ENCODE measurements around the gene SERGEF.

Gene SERGEF

DNA sequence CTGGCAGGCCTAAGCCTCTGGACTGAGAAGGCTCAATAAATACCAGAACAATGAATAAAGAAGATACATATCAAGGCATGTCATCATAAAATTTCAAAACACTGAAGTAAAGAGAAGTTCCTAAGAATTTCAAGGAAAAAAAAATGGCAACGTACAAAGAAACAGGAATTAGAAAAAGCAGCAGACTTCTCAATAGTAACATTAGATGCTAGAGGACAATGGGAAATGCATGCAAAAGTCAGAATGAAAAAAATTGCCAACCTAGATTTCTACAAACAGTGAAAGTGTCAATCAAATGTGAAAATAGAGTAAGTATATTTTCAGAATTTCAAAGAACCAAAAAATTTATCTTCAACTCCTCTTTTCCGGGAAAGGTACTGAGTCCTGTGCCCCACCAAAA lies 153.3 kb downstream of the SERGEF start:
- DNase-seq (ENCODE audit: low read depth): no peak

DNA sequence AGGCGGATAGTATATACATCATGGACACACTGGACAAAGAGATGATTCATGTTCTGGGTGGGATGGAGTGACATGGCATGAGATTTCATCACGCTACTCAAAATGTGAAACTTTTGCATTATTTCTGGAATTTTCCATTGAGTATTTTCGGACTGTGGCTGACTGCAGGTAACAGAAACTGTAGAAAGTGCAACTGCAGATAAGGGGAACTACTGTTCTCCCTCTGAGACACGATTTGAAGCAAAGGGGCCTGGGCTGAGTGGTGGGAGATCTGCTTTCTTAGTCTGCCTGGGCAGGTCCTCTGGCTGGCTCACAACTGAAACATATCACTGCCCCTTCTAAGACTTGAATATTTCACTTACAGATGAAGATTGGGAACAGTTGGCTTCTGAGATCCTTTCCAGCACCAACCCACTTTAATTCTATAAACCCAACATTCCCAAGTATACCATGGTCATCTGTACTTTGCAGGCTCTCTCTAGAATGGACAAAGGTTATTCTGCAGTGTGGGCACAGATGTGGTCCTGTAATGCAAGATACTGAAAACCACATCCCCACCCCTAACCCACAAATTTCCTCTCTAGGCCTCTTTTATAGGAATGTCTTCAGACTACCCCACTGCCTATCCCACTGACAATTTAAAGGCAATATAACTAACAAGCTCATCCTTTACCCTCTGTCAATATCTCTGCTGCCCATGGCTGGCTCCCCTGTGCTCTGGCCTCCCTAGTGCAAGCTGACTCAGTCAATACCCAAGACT lies 157.1 kb downstream of the SERGEF start:
- no peak for DNase-seq (ENCODE audit: low read depth)

DNA sequence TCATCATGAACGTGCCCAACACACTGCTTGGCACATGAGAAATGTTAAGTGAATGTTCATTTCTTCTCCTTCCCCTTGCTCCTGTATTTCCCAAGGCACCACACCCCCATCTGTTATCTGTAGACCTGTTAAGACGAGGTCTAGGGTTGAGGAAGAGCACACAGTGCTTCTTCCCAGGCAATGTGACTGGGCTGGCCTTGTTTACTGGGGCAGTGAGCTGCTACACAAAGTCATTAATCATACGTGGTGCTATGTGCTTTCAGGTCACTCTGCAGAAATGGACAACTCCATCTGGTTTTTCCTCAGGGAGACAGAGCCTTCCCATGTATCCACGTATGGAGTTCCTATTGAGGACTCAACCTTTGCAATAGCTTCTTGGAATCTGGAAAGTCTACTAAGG lies 159.6 kb downstream of the SERGEF start:
- DNase-seq (ENCODE audit: low read depth): no peak

DNA sequence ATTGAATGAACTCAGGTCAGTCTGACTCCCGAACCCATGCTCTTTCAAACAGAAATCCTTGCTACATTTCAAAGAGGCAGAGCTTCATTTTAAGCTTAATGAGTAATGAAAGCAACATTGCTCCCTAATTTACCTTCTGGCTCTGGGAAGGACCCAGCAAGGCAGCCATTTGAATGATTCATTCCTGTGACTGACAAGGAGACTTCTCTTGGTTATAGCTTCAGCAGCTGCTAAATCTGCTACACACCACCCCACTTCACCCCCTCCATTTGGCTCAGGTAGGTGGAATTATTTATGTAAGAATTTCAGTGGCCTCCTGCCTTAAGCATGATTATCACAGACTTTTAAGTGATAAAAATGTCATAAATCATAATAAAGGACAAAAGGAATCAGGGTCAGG lies 160.6 kb downstream of the SERGEF start:
- no peak for DNase-seq (ENCODE audit: low read depth)

DNA sequence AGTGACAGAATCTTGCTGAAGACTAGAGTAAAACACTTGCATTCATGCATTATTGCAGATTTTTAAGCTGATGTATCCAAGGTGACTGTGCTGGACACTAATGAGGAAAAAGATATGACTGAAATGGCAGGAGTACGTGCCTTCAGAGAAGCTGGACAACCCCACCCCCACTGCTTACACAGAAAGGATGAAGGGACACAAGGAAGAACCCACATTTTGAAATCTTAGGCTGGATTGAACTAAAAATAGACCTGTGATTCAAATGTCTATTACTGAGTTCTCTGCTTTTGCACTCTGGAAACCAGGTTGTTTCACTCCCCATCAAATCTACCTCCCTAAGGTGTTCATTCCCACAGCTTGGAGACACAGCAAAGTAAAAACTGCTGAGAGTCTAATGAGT lies 161.2 kb downstream of the SERGEF start:
- no peak for DNase-seq (ENCODE audit: low read depth)

DNA sequence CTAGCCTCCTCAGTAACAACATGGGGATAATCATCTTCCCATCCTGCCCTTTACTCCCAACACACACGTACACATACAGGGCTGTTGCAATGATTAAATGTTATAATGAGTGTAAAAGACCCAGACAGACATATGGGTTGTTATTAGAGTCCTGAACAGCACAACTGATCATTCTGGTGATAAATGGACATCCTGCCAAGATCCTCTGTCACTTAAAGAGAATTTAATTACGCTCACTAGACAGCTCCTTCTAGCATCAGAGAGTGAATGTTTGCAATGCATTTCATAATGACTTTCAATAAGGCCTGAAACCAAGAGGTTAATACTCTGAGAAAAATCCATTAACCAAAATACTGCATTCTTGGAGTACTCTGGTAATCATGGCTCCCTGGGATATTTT lies 162.5 kb downstream of the SERGEF start:
- DNase-seq (ENCODE audit: low read depth): no peak

DNA sequence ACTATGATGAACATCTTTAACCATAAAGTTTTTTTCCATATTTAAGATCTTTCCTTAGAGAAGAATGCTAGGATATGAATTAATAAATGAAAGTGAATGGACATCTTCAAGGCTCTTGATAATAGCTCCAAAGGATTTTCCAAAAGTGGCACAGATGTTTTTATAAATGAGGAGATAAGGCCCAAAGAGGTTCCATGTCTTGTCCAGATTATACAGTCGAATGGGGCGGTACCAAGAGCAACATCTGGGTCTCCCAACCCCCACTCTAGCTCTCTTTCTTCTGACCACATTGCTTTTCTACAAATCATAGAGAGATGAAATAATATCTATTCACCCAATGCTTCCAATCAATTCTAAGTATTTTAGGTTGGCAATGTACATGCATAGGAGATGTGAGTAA lies 164.1 kb downstream of the SERGEF start:
- DNase-seq (ENCODE audit: low read depth): no peak

DNA sequence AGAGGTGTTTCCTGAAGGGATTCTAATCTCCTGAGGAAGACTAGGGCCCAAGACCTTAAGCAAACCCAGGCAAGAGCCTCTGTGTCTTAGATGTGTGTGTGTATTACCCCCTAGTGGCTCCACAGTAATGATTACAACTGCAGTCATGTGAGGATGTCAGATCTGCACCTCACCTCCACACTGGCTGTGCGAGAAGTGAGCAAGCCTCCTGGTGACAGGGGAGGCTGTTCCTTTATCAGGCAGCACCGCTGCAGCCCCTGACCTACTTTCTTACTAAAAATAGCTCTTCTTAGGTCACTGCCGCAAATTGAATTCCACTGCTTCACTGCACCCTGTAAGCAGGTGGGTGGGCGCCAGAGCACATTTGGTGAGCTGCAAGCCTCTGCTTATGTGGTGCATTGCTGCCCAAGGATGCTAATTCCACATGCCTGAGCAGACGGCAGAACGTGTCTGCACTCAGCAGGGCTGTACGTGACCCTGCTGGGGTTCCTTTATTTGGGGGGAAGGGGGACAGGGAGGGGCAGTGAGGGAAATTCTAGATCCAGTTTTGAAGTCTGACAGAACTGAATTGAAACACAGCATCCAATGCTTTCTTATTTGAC lies 165.9 kb downstream of the SERGEF start:
- DNase-seq (ENCODE audit: low read depth): no peak

DNA sequence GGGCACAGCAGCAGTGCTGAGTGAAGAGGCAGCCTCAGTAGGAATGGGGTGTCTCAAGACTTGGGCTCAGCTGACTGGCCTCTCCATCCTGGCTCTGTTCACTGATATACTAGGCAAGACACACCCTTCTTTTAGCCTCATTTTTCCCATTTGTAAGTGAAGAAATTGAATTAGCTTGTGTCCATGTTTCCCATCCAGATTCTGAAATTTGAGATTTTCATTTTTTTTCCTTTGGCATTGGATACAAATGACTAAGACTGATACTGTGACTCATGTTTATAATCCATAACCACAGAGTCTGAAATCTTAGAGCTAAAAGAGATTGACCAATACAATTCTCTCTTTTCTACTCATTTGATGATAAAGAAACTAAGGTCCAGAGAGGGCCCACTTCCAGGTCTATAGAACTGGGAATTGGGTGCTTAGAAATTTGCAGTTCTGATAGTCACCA lies 167.4 kb downstream of the SERGEF start:
- DNase-seq (ENCODE audit: low read depth): no peak

DNA sequence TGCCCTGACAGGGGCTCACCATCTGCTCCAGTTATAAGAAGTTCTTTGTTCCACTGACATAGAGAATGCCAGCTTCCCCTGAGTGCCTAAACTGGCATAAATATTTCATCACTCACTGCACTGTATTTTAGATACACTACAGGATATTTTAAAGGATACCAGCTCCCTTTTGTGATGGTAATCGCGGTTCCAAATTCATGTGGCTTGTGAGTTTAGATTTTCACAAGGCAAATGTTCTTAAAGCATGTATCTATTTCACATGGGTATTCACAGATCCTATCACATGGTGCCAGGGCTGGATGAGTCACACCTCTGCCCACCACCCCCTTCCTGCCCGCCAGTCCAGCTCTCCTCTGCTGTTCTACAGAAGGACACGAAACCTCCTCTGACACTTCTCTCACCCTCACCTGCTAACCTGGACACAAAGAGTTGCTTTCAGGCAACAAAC lies 172.7 kb downstream of the SERGEF start:
- no peak for DNase-seq (ENCODE audit: low read depth)

DNA sequence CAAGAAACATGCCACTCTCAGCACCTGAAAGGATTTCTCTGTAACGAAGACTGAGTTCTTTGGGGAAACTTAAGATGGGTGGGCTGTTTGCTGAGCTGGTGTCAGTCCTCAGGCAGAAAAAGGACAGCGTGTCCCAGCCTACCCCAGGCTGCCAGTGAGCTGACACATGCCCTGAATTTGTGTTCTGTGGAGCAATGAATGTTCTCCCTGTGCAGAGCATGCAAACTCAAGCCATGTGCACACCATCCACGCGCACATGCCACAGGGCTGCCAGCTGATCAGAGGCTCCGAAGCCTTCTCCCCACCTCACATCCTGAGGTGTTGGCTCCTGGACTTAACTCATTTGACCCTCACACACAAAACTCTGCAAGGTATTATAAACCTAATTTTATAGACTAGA lies 173.4 kb downstream of the SERGEF start:
- DNase-seq (ENCODE audit: low read depth): no peak

DNA sequence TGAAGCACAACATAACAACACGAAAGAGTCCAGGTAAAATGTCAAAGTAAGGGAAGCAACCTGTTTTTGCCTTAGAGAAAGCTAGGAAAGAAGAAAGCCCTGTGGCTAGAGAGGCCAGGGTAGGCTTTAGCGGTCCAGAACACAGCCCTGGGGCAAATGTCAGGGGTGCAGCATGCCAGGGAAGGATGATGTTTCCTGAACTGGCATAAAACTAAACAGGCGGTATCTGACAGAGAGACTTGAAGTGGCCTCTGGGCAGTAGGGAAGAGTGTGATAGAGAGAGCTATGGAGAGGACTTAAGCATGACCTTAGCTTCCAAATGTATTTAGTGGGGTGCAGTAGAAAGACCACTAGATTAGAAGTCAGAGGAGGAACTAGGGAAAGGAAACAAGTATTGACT lies 174.7 kb downstream of the SERGEF start:
- no peak for DNase-seq (ENCODE audit: low read depth)

DNA sequence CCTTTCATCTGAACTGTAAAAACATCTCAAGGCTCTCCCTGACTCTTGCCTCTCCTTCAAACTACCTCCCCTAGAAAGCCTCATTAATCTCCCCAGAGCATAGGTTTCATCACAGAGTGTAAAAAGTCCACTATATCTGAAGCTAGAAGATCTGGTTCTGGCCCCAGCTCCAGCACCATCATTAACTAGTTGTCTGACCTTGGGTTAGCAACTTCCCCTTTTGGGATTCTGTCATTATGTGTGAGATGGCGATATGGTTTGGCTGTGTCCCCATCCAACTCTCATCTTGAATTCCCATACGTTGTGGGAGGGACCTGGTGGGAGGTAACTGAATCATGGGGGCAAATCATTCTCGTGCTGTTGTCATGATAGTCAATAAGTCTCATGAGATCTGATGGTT lies 181.0 kb downstream of the SERGEF start:
- DNase-seq (ENCODE audit: low read depth): no peak

DNA sequence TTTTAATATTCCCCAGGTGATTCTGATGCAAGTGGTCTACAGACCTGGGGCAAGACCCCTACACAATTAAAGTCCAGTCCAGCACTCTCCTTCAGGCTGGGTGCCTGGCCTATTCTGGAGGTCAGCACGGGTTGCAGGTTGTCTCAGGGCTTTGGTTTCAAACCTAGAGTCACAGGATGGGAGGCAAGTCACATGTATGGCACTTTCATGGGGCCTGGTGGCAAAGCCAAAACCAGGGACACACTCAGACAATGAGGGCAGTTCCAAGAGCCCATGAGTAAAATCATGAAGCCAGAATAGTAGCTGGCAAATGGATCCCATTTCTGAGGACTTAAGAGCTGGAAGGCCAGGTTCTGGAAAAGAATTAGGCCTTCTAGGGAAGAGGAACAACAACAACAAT lies 181.6 kb downstream of the SERGEF start:
- DNase-seq (ENCODE audit: low read depth): no peak

DNA sequence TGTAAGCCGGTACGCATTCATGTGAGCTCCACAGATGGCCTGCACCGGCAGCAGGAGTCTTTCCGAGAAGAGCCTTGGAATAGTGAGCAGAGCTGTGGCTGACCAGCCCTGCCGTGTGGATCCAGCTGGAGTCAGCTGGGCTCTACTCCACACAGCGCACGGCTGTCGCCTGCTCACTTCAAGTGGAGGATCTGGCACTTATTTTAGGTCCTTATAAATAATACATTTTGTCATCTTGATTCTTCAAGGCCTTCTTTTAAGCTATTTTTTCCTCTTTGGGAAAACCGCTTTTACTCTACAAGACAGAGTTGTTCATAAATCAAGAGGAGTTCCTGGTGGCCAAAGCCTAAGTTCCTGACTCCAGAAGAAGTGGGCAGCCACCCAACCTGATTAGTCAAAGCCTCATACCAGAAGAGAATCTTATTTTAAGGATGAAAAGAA lies 184.5 kb downstream of the SERGEF start:
- DNase-seq (ENCODE audit: low read depth): no peak

DNA sequence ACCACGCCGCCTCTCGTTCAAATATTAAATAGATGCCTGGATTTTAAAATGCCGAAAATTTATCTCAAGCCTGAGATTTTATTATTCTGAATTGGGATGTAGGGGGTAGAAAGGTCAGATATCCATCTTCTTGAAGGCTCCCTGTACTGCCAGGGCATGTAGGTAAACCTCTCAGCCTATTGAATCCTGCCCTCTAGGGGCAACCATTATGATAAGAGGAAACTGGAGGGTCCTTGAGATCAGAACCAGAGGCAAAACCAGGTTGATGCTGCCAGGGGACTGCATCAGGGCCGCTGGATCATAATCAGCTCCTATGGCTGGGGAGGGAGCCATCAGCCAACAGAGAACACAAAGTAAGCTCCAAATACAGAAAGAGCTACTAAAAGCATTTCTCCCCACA lies 185.8 kb downstream of the SERGEF start:
- DNase-seq (ENCODE audit: low read depth): no peak

DNA sequence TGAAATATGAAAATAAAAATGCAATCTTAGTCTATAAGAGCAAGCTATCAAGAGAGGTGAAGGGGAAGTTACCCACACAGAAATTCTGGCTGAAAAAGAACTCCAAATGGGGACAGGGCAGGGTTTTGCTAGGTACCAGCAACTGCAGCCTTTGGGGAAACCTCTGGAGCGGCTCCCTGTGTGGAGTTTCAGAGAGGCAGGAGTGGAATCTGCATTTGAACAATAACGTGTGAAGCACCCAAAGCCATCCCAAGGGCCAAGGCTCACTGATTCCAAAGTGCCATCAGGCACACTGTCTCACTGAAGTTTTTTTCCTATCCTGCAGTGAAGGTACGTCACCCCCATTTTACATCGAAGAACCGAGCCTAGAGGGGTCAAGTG lies 190.5 kb downstream of the SERGEF start:
- DNase-seq (ENCODE audit: low read depth): no peak

DNA sequence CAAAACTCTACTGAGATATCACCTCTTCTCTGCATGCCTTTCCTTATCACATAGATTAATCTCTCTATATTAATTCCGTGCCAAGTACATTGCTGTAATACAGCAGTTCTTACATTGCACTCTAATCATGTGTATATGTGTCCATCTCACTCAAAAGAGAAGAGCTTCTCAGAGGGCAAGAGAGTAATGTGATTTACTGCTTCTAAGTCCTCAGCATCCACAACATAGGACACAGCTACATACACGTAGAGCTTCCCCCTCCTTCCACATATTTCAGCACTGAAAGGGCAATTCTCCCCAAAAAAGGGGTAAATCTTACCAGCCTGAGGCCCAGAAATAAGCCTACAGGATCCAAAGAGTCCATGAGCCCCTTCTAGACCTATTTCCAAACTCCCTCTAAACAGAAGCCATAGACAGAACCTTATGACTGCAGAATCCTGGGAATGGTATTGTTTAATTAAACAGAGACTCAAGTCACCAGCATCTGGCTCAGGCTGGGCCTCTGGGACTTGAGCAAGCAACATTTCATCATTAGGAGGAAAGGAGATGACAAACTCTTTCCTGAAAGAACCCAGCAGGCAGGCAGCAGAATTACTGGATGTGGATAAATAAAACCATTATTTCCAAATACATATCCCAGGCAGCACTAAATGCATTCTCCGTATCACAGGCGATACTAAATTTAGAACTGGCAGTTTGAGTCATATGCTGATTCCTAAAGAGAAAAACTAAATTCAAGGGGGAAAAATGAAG lies 191.0 kb downstream of the SERGEF start:
- no peak for DNase-seq (ENCODE audit: low read depth)

DNA sequence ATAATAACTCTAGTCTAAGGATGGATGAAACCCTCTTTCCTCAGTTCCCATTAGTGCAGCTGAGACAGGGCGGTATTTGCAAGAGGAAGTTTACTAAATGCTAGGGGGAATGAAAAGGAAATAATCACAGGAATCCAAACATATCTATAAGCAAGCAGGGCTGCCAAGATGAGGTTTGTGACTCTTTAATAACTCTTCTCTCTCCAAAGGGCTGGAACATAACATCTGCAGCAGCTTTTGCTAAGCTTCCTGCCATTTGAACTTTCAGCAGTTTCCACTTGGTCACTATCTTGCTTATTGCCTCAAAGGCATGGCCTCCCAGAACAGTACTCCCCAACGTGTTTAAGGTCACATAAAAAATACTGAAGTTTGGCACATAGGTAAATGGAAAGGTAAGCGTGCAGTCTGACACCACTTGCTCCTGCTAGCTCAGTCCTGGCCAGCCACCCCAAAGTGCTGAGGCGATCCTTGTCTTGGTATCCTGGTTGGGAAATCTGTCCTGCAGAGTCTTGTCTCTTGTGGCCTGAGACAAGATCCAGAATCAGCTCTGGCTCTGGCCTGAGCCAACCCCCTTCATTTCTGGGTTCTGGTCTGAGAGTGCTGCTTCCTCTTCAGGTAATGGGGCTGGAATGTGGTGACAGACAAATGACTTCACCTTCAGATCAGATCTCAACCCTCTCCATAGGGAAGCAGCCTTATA lies 196.5 kb downstream of the SERGEF start:
- no peak for DNase-seq (ENCODE audit: low read depth)

DNA sequence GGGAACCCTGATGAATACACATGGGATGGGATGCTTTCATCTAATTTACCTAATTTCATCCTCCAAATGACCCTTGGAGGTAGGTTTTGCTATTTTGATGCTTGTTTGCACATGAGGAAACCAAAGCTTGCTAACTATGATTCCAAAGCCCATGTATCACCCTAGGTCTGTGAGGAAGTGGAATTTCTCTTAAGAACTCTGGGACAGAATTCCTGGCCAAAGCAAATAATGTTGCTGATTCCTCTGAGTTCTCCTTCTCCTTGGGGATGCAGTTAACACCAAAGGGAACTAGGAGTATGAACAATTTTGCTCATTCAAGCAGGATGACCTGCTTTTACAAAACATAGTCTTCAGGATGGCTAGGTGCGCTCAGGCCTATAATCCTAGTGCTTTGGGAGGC lies 198.3 kb downstream of the SERGEF start:
- DNase-seq (ENCODE audit: low read depth): no peak

DNA sequence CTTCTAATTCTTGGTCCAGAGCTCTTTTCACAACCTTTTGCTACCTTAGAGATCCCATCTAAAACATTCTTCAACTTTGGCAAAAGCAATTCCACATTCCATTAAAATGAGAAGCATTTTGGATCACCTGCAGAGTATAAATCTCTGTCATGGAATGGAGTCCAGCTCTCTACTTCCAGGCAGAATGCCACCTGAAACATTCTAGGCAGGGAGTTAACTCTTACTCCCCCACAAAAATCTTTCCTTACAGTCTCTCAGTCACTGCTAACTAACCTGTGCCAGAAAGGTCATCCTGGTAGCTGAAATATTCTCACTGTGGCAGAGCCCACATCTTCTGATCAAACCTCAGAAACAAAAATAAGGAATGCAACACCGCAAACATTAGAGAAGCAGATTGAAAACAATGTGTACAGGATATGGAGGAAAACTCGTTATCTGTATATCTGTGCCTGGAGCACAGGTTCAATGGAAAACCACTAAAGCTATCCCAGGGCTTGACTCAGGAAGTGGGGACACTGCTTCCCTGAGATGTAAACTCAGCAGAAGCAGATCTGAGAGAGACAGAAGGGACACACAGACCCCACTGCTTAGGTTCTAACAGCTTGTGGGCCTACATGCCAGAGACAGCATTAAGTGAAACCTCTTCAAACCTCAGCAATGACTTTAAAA lies 199.3 kb downstream of the SERGEF start:
- no peak for DNase-seq (ENCODE audit: low read depth)

DNA sequence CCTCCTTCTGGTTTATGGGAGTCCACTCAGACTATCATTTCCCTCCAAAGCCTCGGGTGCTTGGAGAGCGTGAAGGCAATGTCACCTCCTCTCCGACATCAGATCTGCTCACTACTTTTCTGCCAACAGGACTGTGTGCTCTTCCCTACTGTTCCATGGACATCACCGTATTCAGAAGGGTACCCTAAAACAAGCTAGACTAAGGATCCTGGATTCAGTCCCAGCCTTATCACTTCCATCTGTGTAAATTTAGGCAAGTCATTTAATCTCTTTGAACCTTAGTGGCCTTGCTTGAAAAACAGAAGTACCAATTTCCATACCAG lies 200.0 kb downstream of the SERGEF start:
- no peak for DNase-seq (ENCODE audit: low read depth)

All from stimulated activated CD8-positive, alpha-beta memory T cell treated with anti-CD3 and anti-CD28 coated beads, Interleukin-7, amount 100 ng/mL, for 24 hours (primary cell).